OCI-LY7 (cell line): Measurements from ENCODE around the gene ATL2.

Source experiments
- EZH2phosphoT487 ChIP-seq: fragments of 200-600 bp; sonication (generic); IDR thresholded peaks from 2 replicates; pipeline ENCODE4 v1.6.1; 2018; ENCODE audit warnings: low read depth, borderline replicate concordance, mild to moderate bottlenecking, mixed run types, antibody characterized with exemption, low read length, moderate library complexity, mixed read lengths
- TF ChIP-seq, protein P1 (sequence below): fragments of 200-600 bp; sonication (generic); conservative IDR thresholded peaks from 2 replicates; pipeline ENCODE4 v1.5.1; 2014; ENCODE audit warnings: mild to moderate bottlenecking, antibody characterized with exemption, low read length, moderate library complexity, mixed read lengths

GRCh38 chr2:38394903-38395341 lies 17.8 kb upstream of the ATL2 start:
- TF ChIP-seq, protein P1, sequence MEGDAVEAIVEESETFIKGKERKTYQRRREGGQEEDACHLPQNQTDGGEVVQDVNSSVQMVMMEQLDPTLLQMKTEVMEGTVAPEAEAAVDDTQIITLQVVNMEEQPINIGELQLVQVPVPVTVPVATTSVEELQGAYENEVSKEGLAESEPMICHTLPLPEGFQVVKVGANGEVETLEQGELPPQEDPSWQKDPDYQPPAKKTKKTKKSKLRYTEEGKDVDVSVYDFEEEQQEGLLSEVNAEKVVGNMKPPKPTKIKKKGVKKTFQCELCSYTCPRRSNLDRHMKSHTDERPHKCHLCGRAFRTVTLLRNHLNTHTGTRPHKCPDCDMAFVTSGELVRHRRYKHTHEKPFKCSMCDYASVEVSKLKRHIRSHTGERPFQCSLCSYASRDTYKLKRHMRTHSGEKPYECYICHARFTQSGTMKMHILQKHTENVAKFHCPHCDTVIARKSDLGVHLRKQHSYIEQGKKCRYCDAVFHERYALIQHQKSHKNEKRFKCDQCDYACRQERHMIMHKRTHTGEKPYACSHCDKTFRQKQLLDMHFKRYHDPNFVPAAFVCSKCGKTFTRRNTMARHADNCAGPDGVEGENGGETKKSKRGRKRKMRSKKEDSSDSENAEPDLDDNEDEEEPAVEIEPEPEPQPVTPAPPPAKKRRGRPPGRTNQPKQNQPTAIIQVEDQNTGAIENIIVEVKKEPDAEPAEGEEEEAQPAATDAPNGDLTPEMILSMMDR, result no peak
- no peak for TF ChIP-seq EZH2phosphoT487
